ENCODE results near the gene ZNF628.

- no peak for TF ChIP-seq CTCF (IDR thresholded peaks at IDR 0.05; ENCODE audit: control extremely low read depth in 1 of 3, insufficient read depth in 1 of 3, low read depth in 1 of 3, low read length in 3 of 3)
- TF ChIP-seq POLR2AphosphoS5 (IDR thresholded peaks at IDR 0.05; ENCODE audit: low read depth, low read length), result no peak
- no peak for TF ChIP-seq NRF1 (IDR thresholded peaks at IDR 0.05; ENCODE audit: low read depth, low read length)
- TF ChIP-seq ZNF274 (IDR thresholded peaks at IDR 0.05; ENCODE audit: borderline replicate concordance, extremely low read depth, low read length), result no peak
- 0 out of 2 replicates have a peak, but pooled peaks have one; percentile 10 for TF ChIP-seq MAX (IDR thresholded peaks at IDR 0.05)
- TF ChIP-seq RAD21 (IDR thresholded peaks at IDR 0.05 in 1 of 2, conservative IDR thresholded peaks at IDR 0.05 in 1 of 2; ENCODE audit: low read depth in 2 of 2, low read length in 2 of 2), result no peak
- peak in 1 of 2 experiments; percentile 38; a peak in 1 of 4 replicates for TF ChIP-seq HDAC2 (IDR thresholded peaks at IDR 0.05; ENCODE audit: borderline replicate concordance in 1 of 2, low read depth in 2 of 2, low read length in 2 of 2)
- no peak for TF ChIP-seq GABPA (IDR thresholded peaks at IDR 0.05; ENCODE audit: borderline replicate concordance, insufficient read depth, low read length)
- no peak for TF ChIP-seq PHF8 (conservative IDR thresholded peaks at IDR 0.05; ENCODE audit: low read depth, low read length)
- TF ChIP-seq ASH2L (IDR thresholded peaks at IDR 0.05; ENCODE audit: low read length), result no peak
- TF ChIP-seq SIX5 (IDR thresholded peaks at IDR 0.05; ENCODE audit: low read depth, low read length), result no peak
- TF ChIP-seq CEBPB (IDR thresholded peaks at IDR 0.05; ENCODE audit: low read depth, low read length), result no peak
- peak; percentile 30; the same call in 1 of the 2 replicates for TF ChIP-seq SP1 (IDR thresholded peaks at IDR 0.05; ENCODE audit: low read depth, low read length)
- no peak for TF ChIP-seq TCF12 (IDR thresholded peaks at IDR 0.05; ENCODE audit: low read depth, low read length)
These were observed 35.9 kb upstream of the ZNF628 start for GRCh38 chr19:55440411-55441105.
